Spleen (tissue), 11 donors: Measurements from ENCODE around the gene MEIOSIN. TPM values are rescaled to one million over a fixed set of nuclear protein-coding genes. Genes with fewer than 3 reads are reported as not detected.
"Not testable (repeated sequence)": the region's sequence is repeated elsewhere in the genome, so short reads cannot be mapped to it uniquely, and the experiment has no call there.

Experiments
- DNase-seq: peaks from one replicate; pipeline ENCODE4 v3.0.0-alpha.2; 2020
- H3K27ac ChIP-seq, 8 donors: fragments of 200-600 bp; sonication (generic) in 7 of 8; 1 replicate in 4 of 8; 2 replicates in 4 of 8; pipeline versions ENCODE4 v1.5.0 to v1.8.0; 2016 to 2021; ENCODE audit warnings: inconsistent platforms in 4 of 8, mild to moderate bottlenecking in 4 of 8, moderate library complexity in 1 of 8
- H3K27me3 ChIP-seq, 7 donors: fragments of 200-600 bp; sonication (generic) in 6 of 7; replicated peaks in 1 of 7; 1 replicate in 4 of 7; 2 replicates in 3 of 7; pipeline versions ENCODE4 v1.5.0 to v1.8.0; 2016 to 2021; ENCODE audit warnings: inconsistent platforms in 3 of 7, mild to moderate bottlenecking in 1 of 7
- H3K36me3 ChIP-seq, 6 donors: fragments of 200-600 bp; sonication (generic) in 5 of 6; 1 replicate in 4 of 6; 2 replicates in 2 of 6; pipeline versions ENCODE4 v1.5.0 to v1.8.0; 2016 to 2021; ENCODE audit warnings: inconsistent platforms in 2 of 6
- H3K4me1 ChIP-seq, 6 donors: fragments of 200-600 bp; sonication (generic) in 5 of 6; 1 replicate in 3 of 6; 2 replicates in 3 of 6; pipeline versions ENCODE4 v1.5.0 to v1.8.0; 2016 to 2021; ENCODE audit warnings: inconsistent platforms in 3 of 6
- H3K4me3 ChIP-seq, 8 donors: fragments of 200-600 bp; sonication (generic) in 7 of 8; 1 replicate in 4 of 8; 2 replicates in 4 of 8; pipeline versions ENCODE4 v1.5.0 to v1.8.0; 2016 to 2021; ENCODE audit warnings: inconsistent platforms in 4 of 8, mild to moderate bottlenecking in 4 of 8, moderate library complexity in 2 of 8
- H3K9me3 ChIP-seq, 8 donors: fragments of 200-600 bp; sonication (generic) in 7 of 8; 1 replicate in 4 of 8; 2 replicates in 4 of 8; pipeline versions ENCODE4 v1.5.0 to v1.8.0; 2016 to 2021; ENCODE audit warnings: inconsistent platforms in 4 of 8
- CTCF ChIP-seq, 11 experiments: fragments of 200-600 bp in 7 of 11; fragments of 450-650 bp in 4 of 11; sonication (generic) in 4 of 11; IDR thresholded peaks in 8 of 11; conservative IDR thresholded peaks in 3 of 11; 1 replicate in 7 of 11; 2 replicates in 4 of 11; pipeline versions ENCODE4 v1.4.0 to v1.8.0; 2016 to 2021; ENCODE audit warnings: antibody characterized with exemption in 11 of 11, inconsistent platforms in 4 of 11, mild to moderate bottlenecking in 1 of 11
- POLR2A ChIP-seq, 3 donors: fragments of 450-650 bp; IDR thresholded peaks; one replicate each; pipeline ENCODE4 v1.5.1; 2017; ENCODE audit warnings: antibody characterized with exemption in 3 of 3, mild to moderate bottlenecking in 1 of 3
- POLR2AphosphoS5 ChIP-seq, 3 donors: sonication (generic); formaldehyde crosslinking; IDR thresholded peaks; one replicate each; pipeline ENCODE4 v1.5.1; 2017; ENCODE audit warnings: antibody characterized with exemption in 3 of 3
- WGBS, 5 donors: extraction: QIAGEN DNeasy Blood & Tissue Kit in 3 of 5; methylation state at CpG; one replicate each; pipeline versions ENCODE4 v1.1.5 to v1.1.7; 2013 to 2018; 5-methylcytosine and 5-hydroxymethylcytosine counted together
- intact Hi-C: fragments of 100-400 bp; cut with DNase I; formaldehyde crosslinking; loops from one replicate; pipeline ENCODE4 v1.15.0; 2023; ENCODE audit warnings: low total_unique reads
- polyA plus RNA-seq, 3 donors: library from polyadenylated mRNA; stranded (reverse); fragments of 200-250 nt; gene quantifications; one replicate each; pipeline ENCODE4 v1.2.1, GENCODE V29; 2013
- total RNA-seq, 7 donors: library from RNA; depleted of rRNA in 3 of 7; stranded (reverse); fragments of >200 nt in 3 of 7; fragmentation: NEBNext Ultra II Directional in 4 of 7; extraction: Animal tissue kit (Norgen Biotek cat#: 25700) in 4 of 7; gene quantifications; one replicate each; pipeline versions ENCODE4 v1.1.0 to v1.2.1, GENCODE V29; 2016 to 2021
- donor health status: healthy with polysubstance abuse.
- donor health status: DM: no; HTN: no; CAD: no; lungs with moderate emphysema.
- donor health status: DM: no; HTN: no; CAD: no.
- donor health status: Bipolar disorder and iron deficiency.
- donor health status: healthy.
- donor health status: DM: no; HTN: no; CAD: no.
- donor health status: DM: yes; HTN: yes; CAD: no.

The MEIOSIN gene
- total and polyA plus RNA-seq, 10 donors, result 0.02 TPM; not detected in 9

DNA sequence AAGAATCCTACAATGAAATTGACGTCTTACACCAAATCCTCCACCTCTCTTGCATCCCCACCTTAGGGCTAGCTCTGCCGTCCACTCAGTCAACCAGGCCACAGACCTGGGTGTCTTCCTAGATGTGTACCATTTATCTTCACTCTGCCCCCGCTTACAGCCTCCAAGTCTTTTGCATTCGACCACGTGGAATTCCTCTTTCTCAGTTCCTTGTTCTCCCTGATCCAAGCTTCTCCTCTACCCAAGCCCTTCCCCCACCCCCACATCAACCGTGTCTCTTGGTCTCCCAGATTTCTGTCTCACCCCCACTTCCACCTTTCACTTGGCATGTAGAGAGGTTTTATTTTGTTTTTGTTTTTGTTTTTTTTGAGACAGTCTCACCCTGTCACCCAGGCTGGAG, 60.6 kb downstream of the MEIOSIN start:
- intact Hi-C loops, result no loop called here
- TF ChIP-seq POLR2AphosphoS5 (IDR thresholded peaks at IDR 0.05) (no peak), CTCF (IDR thresholded peaks at IDR 0.05 in 8 of 11, conservative IDR thresholded peaks at IDR 0.05 in 3 of 11) (no peak), POLR2A (IDR thresholded peaks at IDR 0.05) (no peak)
- Histone ChIP-seq H3K9me3 (no peaks in the 10 kb centered on the region), H3K36me3 (peaks cover 0 to 21% (median 17%) of the 10 kb centered on the region in 6 donors), H3K4me1 (peaks cover 18 to 46% (median 33%) of the 10 kb centered on the region in 6 donors), H3K4me3 (no peak overlapping the region), H3K27me3 (peaks cover 0 to 76% (median 4%) of the 10 kb centered on the region in 7 donors), H3K27ac (no peak overlapping the region)
- WGBS, 5 donors, result 31 to 39% (median 36%) methylated on average over 6 of the region's 6 CpGs
- no peak for DNase-seq

DNA sequence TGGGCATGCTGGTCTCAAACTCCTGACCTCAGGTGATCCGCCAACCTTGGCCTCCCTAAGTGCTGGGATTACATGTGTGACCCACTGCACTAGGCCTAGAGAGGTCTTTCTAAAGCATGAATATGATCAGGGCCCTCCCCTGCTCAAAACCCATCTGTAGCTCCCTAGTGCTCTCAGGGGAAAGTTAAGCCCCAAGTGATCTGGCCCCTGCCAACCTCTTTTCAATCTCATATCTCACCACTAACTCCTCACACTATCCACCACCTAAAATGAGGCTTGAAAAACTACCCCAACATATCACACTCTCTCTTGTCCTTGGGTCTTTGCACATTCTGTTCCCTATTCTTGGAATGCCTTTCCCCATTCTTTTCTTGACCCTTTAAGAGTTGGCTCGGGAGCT, 61.4 kb downstream of the MEIOSIN start:
- no peak for TF ChIP-seq CTCF (IDR thresholded peaks at IDR 0.05 in 8 of 11, conservative IDR thresholded peaks at IDR 0.05 in 3 of 11)
- no peak for TF ChIP-seq POLR2A (IDR thresholded peaks at IDR 0.05)
- no peak for TF ChIP-seq POLR2AphosphoS5 (IDR thresholded peaks at IDR 0.05)
- Histone ChIP-seq H3K9me3 (no peaks in the 10 kb centered on the region), H3K4me1 (peaks cover 18 to 51% (median 39%) of the 10 kb centered on the region in 6 donors), H3K27ac (no peak overlapping the region), H3K36me3 (peaks cover 0 to 14% (median 10%) of the 10 kb centered on the region in 6 donors), H3K27me3 (peaks cover 0 to 76% (median 4%) of the 10 kb centered on the region in 7 donors), H3K4me3 (no peak overlapping the region)
- no peak for DNase-seq
- intact Hi-C loops, result no loop called here
- WGBS, 5 donors, result 60 to 92% (median 77%) methylated on average over 2 of the region's 2 CpGs

GRCh38 chr19:45798995-45799517, 65.8 kb downstream of the MEIOSIN start:
- TF ChIP-seq POLR2AphosphoS5 (IDR thresholded peaks at IDR 0.05) (peak; percentile 28 to 49 (median 34)), POLR2A (IDR thresholded peaks at IDR 0.05) (no peak), CTCF (IDR thresholded peaks at IDR 0.05 in 8 of 11, conservative IDR thresholded peaks at IDR 0.05 in 3 of 11) (peak; percentile 85 to 95 (median 90))
- Histone ChIP-seq H3K27ac (no peak overlapping the region), H3K36me3 (no peaks in the 10 kb centered on the region), H3K9me3 (no peaks in the 10 kb centered on the region), H3K4me3 (no peak overlapping the region), H3K27me3 (peaks cover 0 to 84% (median 4%) of the 10 kb centered on the region in 7 donors), H3K4me1 (peaks cover 0 to 13% (median 8%) of the 10 kb centered on the region in 6 donors)
- intact Hi-C loops, result no loop called here
- WGBS, 5 donors, result 5 to 9% (median 9%) methylated on average over 10 of the region's 10 CpGs
- peak; percentile 82 for DNase-seq

DNA sequence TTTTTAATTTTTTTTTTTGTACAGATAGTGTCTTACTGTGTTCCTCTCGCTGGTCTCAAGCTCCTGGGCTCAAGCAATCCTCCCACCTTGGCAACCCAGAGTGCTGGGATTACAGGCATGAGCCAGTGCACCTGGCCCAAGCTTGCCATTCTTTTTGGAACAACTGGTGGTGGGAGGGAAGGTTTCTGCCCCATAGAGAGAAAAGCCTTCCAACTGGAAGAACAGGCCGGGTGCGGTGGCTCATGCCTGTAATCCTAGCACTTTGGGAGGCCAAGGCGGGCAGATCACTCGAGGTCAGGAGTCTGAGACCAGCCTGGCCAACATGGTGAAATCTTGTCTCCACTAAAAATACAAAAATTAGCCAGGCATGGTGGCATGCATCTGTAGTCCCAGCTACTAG, 66.3 kb downstream of the MEIOSIN start:
- H3K9me3 ChIP-seq, DNase-seq, intact Hi-C loops, H3K36me3 ChIP-seq, H3K4me3 ChIP-seq, H3K27ac ChIP-seq: not testable (repeated sequence)
- peaks cover 0 to 13% (median 8%) of the 10 kb centered on the region in 6 donors for H3K4me1 ChIP-seq
- WGBS, 5 donors, result 84 to 96% (median 89%) methylated on average over 4 to 5 of the region's 5 CpGs
- H3K27me3 ChIP-seq, result peaks cover 0 to 81% (median 4%) of the 10 kb centered on the region in 7 donors
